Fibroblast of lung (primary cell): ENCODE measurements around the gene DPYD. TPM values are rescaled to one million over a fixed set of nuclear protein-coding genes. Genes with fewer than 3 reads are reported as not detected.

Experiments
- DNase-seq, 2 donors: peaks; one replicate each; pipeline versions ENCODE4 v3.0.0 to v3.0.0-alpha.2; 2010; ENCODE audit warnings: low read depth in 2 of 2
- H2AFZ ChIP-seq: 2 replicates; pipeline ENCODE4 v1.5.1; 2012; ENCODE audit warnings: low read length, control low read depth, inconsistent platforms
- H3K27ac ChIP-seq: 2 replicates; pipeline ENCODE4 v1.5.1; 2011; ENCODE audit warnings: low read length, control low read depth; ENCODE audit not compliant: insufficient read depth
- H3K27me3 ChIP-seq: 2 replicates; pipeline ENCODE4 v1.5.1; 2011; ENCODE audit warnings: mild to moderate bottlenecking, low read length; ENCODE audit not compliant: control insufficient read depth, insufficient read depth
- H3K36me3 ChIP-seq: 2 replicates; pipeline ENCODE4 v1.5.1; 2011; ENCODE audit warnings: low read length; ENCODE audit not compliant: control insufficient read depth, insufficient read depth
- H3K4me1 ChIP-seq: 2 replicates; pipeline ENCODE4 v1.5.1; 2011; ENCODE audit warnings: low read length; ENCODE audit not compliant: control insufficient read depth, insufficient read depth; ENCODE audit errors: extremely low read depth
- H3K4me2 ChIP-seq: 2 replicates; pipeline ENCODE4 v1.5.1; 2011; ENCODE audit warnings: low read length, control low read depth; ENCODE audit not compliant: insufficient read depth; ENCODE audit errors: extremely low read depth
- H3K4me3 ChIP-seq, 4 experiments: fragments of 200-600 bp in 1 of 4; sonication (generic) in 1 of 4; replicated peaks in 1 of 4; 2 replicates each; pipeline ENCODE4 v1.5.1; 2011 to 2016; ENCODE audit warnings: low read length in 4 of 4, low read depth in 3 of 4, mild to moderate bottlenecking in 3 of 4, control low read depth in 2 of 4, inconsistent platforms in 1 of 4, mixed read lengths in 1 of 4; ENCODE audit not compliant: insufficient read depth in 1 of 4; ENCODE audit errors: control extremely low read depth in 1 of 4
- H3K79me2 ChIP-seq: 2 replicates; pipeline ENCODE4 v1.5.1; 2012; ENCODE audit warnings: mild to moderate bottlenecking, low read length, inconsistent platforms; ENCODE audit not compliant: control insufficient read depth, insufficient read depth
- H3K9ac ChIP-seq: 2 replicates; pipeline ENCODE4 v1.5.1; 2011; ENCODE audit warnings: mild to moderate bottlenecking, low read length, control low read depth; ENCODE audit not compliant: insufficient read depth
- H3K9me3 ChIP-seq: 2 replicates; pipeline ENCODE4 v1.5.1; 2012; ENCODE audit warnings: low read depth, low read length; ENCODE audit not compliant: control insufficient read depth, insufficient read depth
- H4K20me1 ChIP-seq: 2 replicates; pipeline ENCODE4 v1.5.1; 2011; ENCODE audit warnings: low read length; ENCODE audit not compliant: control insufficient read depth, insufficient read depth; ENCODE audit errors: extremely low read depth
- CTCF ChIP-seq, 2 donors: IDR thresholded peaks in 1 of 2; conservative IDR thresholded peaks in 1 of 2; 1 replicate in 1 of 2; 2 replicates in 1 of 2; pipeline ENCODE4 v1.5.1; 2011 to 2012; ENCODE audit warnings: low read length in 2 of 2, control low read depth in 1 of 2, inconsistent platforms in 1 of 2, low read depth in 1 of 2, mild to moderate bottlenecking in 1 of 2
- EZH2 ChIP-seq: IDR thresholded peaks from 2 replicates; pipeline ENCODE4 v1.5.1; 2012; ENCODE audit warnings: low read length, control low read depth, mild to moderate bottlenecking; ENCODE audit errors: missing control alignments
- polyA plus RNA-seq, 2 donors: library from polyadenylated mRNA; depleted of rRNA in 1 of 2; stranded (reverse) in 1 of 2; unstranded in 1 of 2; fragments of >200 nt; gene quantifications; 2 replicates each; pipeline ENCODE4 v1.2.1, GENCODE V29; 2011 to 2012; ENCODE audit warnings: missing spikeins in 1 of 2
- total RNA-seq: library from RNA; depleted of rRNA; stranded (reverse); fragments of >200 nt; gene quantifications from 2 replicates; pipeline ENCODE4 v1.2.1, GENCODE V29; 2014

DPYD gene
- total and polyA plus RNA-seq, 2 donors (not counting 1 experiment from before 2014, with no cell fraction given) = 32.0 to 63.1 TPM

- H3K4me2 ChIP-seq = no peak overlapping the region
- no peak overlapping the region for H3K27ac ChIP-seq
- no peak overlapping the region for H3K9ac ChIP-seq
- no peaks in the 10 kb centered on the region for H3K9me3 ChIP-seq
- H3K79me2 ChIP-seq = no peaks in the 10 kb centered on the region
- no peak for DNase-seq
- no peaks in the 10 kb centered on the region for H3K27me3 ChIP-seq
- H4K20me1 ChIP-seq = no peaks in the 10 kb centered on the region
- no peak for TF ChIP-seq EZH2
- TF ChIP-seq CTCF (conservative IDR thresholded peaks at IDR 0.05 in 1 of 2, IDR thresholded peaks at IDR 0.05 in 1 of 2; ENCODE audit: low read depth in 1 of 2, low read length in 2 of 2) = no peak
- no peak overlapping the region for H2AFZ ChIP-seq
- no peak overlapping the region for H3K4me3 ChIP-seq
- no peaks in the 10 kb centered on the region for H3K4me1 ChIP-seq
- H3K36me3 ChIP-seq = no peaks in the 10 kb centered on the region
These were observed 235.5 kb downstream of the DPYD start for GRCh38 chr1:97685360-97685759.

- H2AFZ ChIP-seq = no peak overlapping the region
- no peaks in the 10 kb centered on the region for H3K4me1 ChIP-seq
- H3K4me2 ChIP-seq = no peak overlapping the region
- no peaks in the 10 kb centered on the region for H3K79me2 ChIP-seq
- H3K9ac ChIP-seq = no peak overlapping the region
- DNase-seq = peak in 1 of 2 donors; percentile 24
- H3K36me3 ChIP-seq = no peaks in the 10 kb centered on the region
- H3K9me3 ChIP-seq = no peaks in the 10 kb centered on the region
- no peak for TF ChIP-seq CTCF (conservative IDR thresholded peaks at IDR 0.05 in 1 of 2, IDR thresholded peaks at IDR 0.05 in 1 of 2; ENCODE audit: low read depth in 1 of 2, low read length in 2 of 2)
- no peak for TF ChIP-seq EZH2
- H4K20me1 ChIP-seq = no peaks in the 10 kb centered on the region
- no peak overlapping the region for H3K4me3 ChIP-seq
- H3K27ac ChIP-seq = no peak overlapping the region
- no peaks in the 10 kb centered on the region for H3K27me3 ChIP-seq
These were observed 239.9 kb downstream of the DPYD start for GRCh38 chr1:97680894-97681293.

- Histone ChIP-seq H3K9me3 (no peaks in the 10 kb centered on the region), H3K4me3 (no peak overlapping the region), H3K9ac (no peak overlapping the region), H3K79me2 (no peaks in the 10 kb centered on the region), H3K27me3 (no peaks in the 10 kb centered on the region), H3K36me3 (no peaks in the 10 kb centered on the region), H3K4me1 (no peaks in the 10 kb centered on the region), H3K27ac (no peak overlapping the region), H2AFZ (no peak overlapping the region), H4K20me1 (no peaks in the 10 kb centered on the region), H3K4me2 (no peak overlapping the region)
- TF ChIP-seq EZH2 (no peak), CTCF (conservative IDR thresholded peaks at IDR 0.05 in 1 of 2, IDR thresholded peaks at IDR 0.05 in 1 of 2; ENCODE audit: low read depth in 1 of 2, low read length in 2 of 2) (no peak)
- peak in 1 of 2 donors; percentile 53 for DNase-seq
These were observed 240.4 kb downstream of the DPYD start for GRCh38 chr1:97680470-97680869.
